ENCODE data around the gene CCDC194.
"Not testable (repeated sequence)": the region's sequence is repeated elsewhere in the genome, so short reads cannot be mapped to it uniquely, and the experiment has no call there.

The CCDC194 gene

DNA sequence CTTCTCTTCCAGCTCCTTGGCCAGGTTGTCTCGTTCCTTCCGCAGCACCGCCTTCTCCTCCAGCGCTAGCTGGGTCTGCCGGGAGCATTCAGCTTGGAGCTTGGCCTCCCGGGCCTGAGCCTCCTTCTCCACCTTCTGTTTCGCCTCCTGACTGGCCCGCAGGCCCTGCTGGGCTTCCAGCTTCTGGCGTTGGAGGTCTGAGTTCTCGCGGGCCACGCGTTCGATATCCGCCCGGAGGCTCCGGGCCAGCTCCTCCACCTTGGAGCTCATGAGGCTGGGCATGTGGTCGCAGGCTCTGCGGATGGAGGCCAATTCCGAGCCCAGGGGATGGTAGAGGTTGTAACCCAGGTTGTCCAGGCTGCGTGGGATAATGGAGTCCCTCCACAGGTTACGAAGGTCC lies 28.6 kb downstream of the CCDC194 start:
- DNase-seq = no peak

- DNase-seq = not testable (repeated sequence)
These were observed 30.0 kb downstream of the CCDC194 start for GRCh38 chr19:17363852-17364605.

GRCh38 chr19:17359905-17360800 lies 33.8 kb downstream of the CCDC194 start:
- DNase-seq = no peak

GRCh38 chr19:17358395-17358794 lies 35.6 kb downstream of the CCDC194 start:
- no peak for DNase-seq

DNA sequence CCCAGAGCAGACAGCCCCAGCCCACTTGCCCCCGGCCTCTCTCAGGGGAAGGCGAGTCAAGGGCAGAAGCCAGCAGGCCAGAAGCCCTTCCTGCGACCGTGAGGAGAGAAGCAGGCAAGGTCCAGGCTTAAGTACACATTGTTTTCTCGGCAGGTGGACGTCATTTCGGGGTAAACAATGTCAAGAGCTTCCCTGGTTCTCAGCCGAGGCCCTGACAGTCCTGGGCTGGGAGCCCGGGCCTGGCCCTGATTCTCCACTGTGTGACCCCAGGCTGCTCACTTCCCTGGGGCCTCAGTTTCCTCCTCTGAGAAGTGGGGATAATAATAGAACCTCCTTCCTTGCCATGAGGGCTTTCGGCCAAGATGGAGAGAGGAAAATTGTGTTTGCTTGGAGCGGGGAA lies 36.3 kb downstream of the CCDC194 start:
- DNase-seq = no peak

DNA sequence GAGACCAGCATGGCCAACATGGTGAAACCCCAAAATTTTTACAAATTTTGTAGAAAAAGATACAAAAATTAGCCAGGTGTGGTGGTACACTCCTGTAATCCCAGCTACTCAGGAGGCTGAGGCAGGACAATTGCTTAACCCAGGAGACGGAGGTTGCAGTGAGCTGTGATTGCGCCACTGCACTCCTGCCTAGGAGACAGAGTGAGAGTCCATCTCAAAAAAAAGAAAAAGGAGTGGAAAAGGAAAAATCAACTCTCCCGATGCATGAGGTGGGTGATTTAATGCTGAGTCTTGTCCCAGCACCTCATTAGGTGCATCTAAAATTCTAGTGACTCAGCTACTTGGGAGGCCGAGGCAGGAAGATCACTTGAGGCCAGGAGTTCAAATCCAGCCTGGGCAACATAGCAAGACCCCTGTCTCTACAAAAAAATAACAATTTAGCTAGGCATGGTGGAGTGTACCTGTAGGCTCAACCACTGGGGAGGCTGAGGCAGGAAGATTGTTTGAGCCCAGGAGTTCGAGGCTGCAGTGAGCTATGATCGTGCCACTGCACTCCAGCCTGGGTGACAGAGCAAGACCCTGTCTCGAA lies 36.8 kb downstream of the CCDC194 start:
- DNase-seq = no peak

GRCh38 chr19:17353386-17353785 lies 40.6 kb downstream of the CCDC194 start:
- DNase-seq = no peak

GRCh38 chr19:17352608-17353280 lies 41.3 kb downstream of the CCDC194 start:
- DNase-seq = peak in 1 of 2 experiments; percentile 21

DNA sequence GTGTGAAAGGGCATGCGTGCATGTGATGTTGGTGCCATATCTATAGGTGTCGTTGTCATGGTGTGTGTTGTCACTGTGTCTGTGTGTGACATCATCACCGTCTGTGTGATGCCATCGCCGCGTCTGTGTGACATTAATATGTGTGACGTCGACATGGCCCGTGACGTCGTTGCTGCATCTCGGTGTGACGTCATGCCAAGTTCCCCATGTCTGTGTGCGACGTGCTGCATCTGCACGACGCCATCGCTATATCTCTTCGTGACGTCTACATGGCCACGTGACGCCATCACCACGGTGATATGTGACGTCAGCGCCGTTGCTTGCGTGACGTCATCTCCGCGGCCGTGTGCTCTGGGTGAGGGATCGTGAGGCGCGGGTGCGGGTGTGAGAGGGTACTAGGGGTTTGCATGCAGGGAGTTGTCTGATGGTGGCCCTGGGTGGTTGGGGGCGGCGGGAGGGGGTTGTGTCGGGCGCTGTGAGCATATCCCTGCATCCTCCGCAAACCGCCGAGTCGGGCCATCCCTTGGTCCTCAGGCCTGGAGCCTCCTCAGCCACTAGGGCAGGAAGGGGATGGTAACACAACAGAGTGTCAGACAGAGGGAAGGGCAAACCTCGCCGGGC lies 42.1 kb downstream of the CCDC194 start:
- no peak for DNase-seq

DNA sequence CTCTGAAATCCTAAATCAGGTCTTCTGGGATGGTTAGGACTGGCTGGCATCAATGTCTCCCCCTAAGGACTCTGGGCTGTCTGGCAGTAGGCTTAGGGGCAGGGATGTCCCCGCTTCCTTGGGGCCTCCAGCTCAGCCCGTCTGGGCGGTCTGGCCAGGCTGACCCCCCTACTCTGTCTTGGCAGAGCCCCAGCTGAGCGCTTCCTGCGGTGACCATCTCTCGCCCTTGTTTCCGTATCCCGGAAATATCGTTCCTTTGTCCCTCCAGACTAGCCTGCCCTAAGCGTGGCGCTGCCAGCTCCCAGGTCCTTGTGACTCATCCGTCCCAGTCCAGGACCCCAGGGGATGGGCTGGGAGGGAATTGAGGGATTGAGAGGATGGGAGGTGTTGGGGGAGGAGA lies 45.3 kb downstream of the CCDC194 start:
- peak in 1 of 2 experiments; percentile 53 for DNase-seq

DNA sequence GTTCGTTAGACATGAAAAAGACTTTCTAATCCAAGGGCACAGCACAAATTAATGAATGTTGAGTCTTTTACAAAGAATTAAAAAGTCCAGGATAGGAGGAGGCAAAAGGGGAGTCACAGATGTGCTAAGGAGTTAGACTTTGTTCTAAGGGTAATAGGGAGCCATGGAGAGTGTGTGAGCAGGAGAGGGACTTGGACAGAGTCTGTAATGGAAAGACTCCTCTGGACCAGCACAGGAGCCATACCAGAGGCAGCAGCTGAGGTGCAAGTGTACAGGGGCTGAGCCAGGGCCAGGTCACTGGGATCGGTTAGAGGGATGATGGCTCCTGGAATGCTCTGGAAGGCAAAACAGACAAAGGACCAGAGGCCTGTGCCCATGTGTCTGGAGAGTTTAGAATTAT lies 46.1 kb downstream of the CCDC194 start:
- DNase-seq = no peak

GRCh38 chr19:17347361-17347760 lies 46.6 kb downstream of the CCDC194 start:
- no peak for DNase-seq

GRCh38 chr19:17346109-17346671 lies 47.8 kb downstream of the CCDC194 start:
- peak; percentile 11 to 75 for DNase-seq

- no peak for DNase-seq
These were observed 52.2 kb downstream of the CCDC194 start for GRCh38 chr19:17341845-17342244.

GRCh38 chr19:17341386-17341785 lies 52.6 kb downstream of the CCDC194 start:
- no peak for DNase-seq

DNA sequence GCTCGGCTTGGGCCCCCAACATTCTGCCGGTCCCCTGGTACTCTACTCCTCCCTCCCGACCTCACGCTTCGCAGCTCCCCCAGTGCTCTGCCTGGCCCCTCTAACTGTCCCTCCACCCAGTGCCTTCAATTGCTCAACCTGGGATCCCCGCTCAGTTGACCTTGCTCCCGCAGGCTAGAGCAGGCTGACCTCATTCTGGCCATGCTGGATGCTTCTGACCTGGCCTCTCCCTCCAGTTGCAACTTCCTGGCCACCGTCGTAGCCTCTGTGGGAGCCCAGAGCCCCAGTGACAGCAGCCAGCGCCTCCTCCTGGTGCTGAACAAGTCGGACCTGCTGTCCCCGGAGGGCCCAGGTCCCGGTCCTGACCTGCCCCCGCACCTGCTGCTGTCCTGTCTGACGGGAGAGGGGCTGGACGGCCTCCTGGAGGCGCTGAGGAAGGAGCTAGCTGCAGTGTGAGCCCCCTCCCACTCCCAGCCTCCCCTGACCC lies 53.1 kb downstream of the CCDC194 start:
- DNase-seq = no peak
